GM23248 (cell line): ENCODE measurements around the gene NSD1.

Experiments used
- EZH2 ChIP-seq: fragments of 200-600 bp; sonication (generic); IDR thresholded peaks from 2 replicates; pipeline ENCODE4 v1.6.1; 2018; ENCODE audit warnings: antibody characterized with exemption, mild to moderate bottlenecking; ENCODE audit not compliant: insufficient read depth, poor library complexity, severe bottlenecking
- EZH2phosphoT487 ChIP-seq: fragments of 200-600 bp; sonication (generic); IDR thresholded peaks from 2 replicates; pipeline ENCODE4 v1.6.1; 2018; ENCODE audit warnings: antibody characterized with exemption, moderate library complexity, mild to moderate bottlenecking, low read depth; ENCODE audit not compliant: insufficient read depth

GRCh38 chr5:177343777-177344176 lies 210.2 kb downstream of the NSD1 start:
- TF ChIP-seq EZH2 = no peak
- no peak for TF ChIP-seq EZH2phosphoT487
